Ishikawa (cell line): Measurements from ENCODE around the gene ROS1.

Experiments
- CREB1 ChIP-seq: IDR thresholded peaks from 2 replicates; pipeline ENCODE4 v1.6.1; 2012; ENCODE audit warnings: low read depth
- EGR1 ChIP-seq: IDR thresholded peaks from 2 replicates; pipeline ENCODE4 v1.6.1; 2012
- EP300 ChIP-seq: IDR thresholded peaks from 2 replicates; pipeline ENCODE4 v1.6.1; 2012; ENCODE audit warnings: borderline replicate concordance
- MAX ChIP-seq: IDR thresholded peaks from 2 replicates; pipeline ENCODE4 v1.6.1; 2012
- NFIC ChIP-seq: IDR thresholded peaks from 2 replicates; pipeline ENCODE4 v1.6.1; 2012
- REST ChIP-seq: IDR thresholded peaks from 2 replicates; pipeline ENCODE4 v1.6.1; 2012; ENCODE audit warnings: low read depth, mild to moderate bottlenecking
- TAF1 ChIP-seq: IDR thresholded peaks from 2 replicates; pipeline ENCODE4 v1.6.1; 2012; ENCODE audit warnings: low read depth, mild to moderate bottlenecking
- TEAD4 ChIP-seq: IDR thresholded peaks from 2 replicates; pipeline ENCODE4 v1.6.1; 2012

- TF ChIP-seq EGR1 (no peak), MAX (no peak), CREB1 (no peak), TEAD4 (no peak), EP300 (no peak), TAF1 (no peak), NFIC (no peak), REST (no peak)
Measured at GRCh38 chr6:117396228-117396627, 29.5 kb downstream of the ROS1 start.
